HG03175 (cell line): ENCODE measurements around the gene CACUL1.
"Not testable (repeated sequence)": the region's sequence is repeated elsewhere in the genome, so short reads cannot be mapped to it uniquely, and the experiment has no call there.

Experiments used
- ATAC-seq: cut with Tn5 transposase; IDR thresholded peaks from one replicate; pipeline ENCODE4 v1.9.1; 2021; ENCODE audit warnings: mild to moderate bottlenecking, moderate library complexity; ENCODE audit not compliant: unreplicated experiment

The CACUL1 gene

GRCh38 chr10:118658762-118659161, 96.0 kb downstream of the CACUL1 start:
- no peak for ATAC-seq

DNA sequence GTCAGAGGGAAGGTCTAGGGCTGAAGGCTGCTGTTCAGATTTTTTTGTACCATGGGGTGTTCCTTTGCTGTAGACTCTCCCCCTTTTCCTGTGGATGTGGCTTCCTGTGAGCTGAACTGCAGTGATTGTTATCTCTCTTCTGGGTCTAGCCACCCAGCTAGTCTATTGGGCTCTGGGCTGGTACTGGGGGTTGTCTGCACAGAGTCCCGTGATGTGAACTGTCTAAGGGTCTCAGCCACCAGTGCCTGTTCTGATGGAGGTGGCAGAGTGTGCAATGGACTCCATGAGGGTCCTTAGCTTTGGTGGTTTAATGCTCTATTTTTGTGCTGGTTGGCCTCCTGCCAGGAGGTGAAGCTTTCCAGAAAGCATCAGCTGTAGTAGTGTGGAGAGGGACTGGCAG, 96.6 kb downstream of the CACUL1 start:
- not testable (repeated sequence) for ATAC-seq

GRCh38 chr10:118645294-118645693, 109.5 kb downstream of the CACUL1 start:
- not testable (repeated sequence) for ATAC-seq

DNA sequence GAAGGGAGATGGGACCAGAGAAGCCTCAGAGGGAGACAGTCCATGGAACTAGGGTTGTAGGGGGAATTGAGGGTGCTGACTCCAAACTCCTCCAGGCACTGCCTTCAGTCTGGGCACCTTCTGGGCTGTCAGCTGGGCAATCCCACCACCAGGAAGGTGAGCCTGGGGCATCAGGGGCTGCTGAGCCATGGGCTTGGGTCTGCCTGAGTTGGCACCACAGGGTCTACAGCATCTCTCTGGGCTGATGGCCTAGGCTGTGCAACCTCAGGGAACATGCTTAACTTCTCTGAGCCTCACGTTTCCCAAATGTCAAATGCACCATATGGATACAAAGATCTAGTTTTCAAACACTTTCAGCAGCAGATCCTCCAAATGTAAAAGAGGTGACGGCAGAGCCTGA, 112.5 kb downstream of the CACUL1 start:
- ATAC-seq, result no peak

- ATAC-seq, result no peak
Measured at GRCh38 chr10:118638680-118639079, 116.1 kb downstream of the CACUL1 start.

DNA sequence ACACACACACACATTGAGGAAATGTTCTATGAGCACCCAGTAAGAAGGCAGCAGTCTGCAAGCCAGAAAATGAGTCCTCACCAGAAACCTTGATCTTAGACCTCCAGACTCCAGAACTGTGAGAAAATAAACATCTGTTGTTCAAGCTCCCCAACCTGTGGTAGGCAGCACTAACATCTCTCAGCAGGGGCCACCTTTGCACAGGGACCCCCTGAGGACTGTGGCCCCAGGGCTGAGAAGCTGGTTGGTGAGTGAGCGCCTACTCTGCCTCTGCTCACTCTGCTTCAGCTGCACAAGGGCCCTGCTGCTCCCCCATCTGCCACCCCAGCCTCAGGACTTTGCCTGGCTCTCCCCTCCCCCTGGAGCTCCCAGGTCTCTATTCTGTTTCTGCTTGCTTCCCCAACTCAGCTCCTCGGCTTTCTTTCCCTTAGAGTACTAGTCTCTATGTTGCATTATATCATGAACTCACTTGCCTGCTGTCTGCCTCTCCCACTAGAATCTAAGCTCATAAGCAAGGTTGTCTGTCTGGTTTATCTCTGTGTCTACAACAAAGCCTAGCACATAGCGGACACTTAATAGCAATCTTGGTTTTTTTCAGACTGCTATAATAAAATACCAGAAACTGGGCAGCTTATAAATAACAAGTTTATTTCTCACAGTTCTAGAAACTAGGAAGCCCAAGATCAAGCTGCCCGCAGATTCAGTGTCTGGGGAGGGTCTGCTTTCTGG, 118.9 kb downstream of the CACUL1 start:
- ATAC-seq, result no peak

- ATAC-seq, result no peak
Measured at GRCh38 chr10:118633786-118634185, 121.0 kb downstream of the CACUL1 start.

DNA sequence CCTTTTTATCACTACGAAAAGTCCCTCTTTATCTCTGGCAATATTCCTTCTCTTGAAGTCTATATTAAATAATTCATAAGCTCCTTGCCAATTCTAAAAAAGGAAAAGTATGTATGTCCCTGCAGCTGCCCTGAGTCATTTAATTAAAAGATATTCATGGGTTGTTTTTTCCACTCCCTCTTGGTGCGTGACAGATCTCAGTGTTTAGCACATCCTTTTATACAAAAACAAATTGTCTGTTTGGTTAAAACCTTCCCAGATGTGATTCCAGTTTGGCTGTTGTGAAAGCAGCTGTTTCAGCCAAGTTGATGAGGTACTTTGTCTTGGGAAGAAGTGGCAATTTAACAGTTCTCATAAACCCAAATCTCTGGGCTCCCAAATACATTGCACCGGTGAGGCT, 125.6 kb downstream of the CACUL1 start:
- no peak for ATAC-seq

GRCh38 chr10:118628397-118628796, 126.4 kb downstream of the CACUL1 start:
- no peak for ATAC-seq

DNA sequence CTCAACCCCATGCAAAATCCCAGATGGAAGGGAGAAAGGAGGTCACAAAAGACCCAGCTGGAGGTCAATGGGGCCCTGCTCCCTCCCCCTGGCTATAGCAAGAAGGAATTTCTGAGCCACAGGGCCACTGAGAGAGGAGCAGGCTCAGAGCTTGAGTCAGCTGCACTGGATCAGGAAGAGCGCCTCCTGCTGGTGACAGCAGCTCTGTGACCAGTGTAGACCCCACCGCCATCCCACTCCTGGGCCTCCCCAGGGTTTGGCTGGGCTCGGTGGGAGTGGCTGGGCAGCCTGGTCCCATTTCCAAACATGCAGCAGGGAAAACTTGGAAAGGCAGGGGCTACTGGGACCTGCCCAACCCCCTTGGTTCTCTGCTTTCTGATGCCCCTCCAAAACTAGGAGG, 127.8 kb downstream of the CACUL1 start:
- ATAC-seq, result no peak
